ENCODE data around the gene CPZ. TPM values are rescaled to one million over a fixed set of nuclear protein-coding genes. Genes with fewer than 3 reads are reported as not detected.

Gene CPZ
- total and polyA plus RNA-seq, 10 of the 15 experiments (the other 5 are each of a cell fraction or from before 2014, with no cell fraction given), result not detected

DNA sequence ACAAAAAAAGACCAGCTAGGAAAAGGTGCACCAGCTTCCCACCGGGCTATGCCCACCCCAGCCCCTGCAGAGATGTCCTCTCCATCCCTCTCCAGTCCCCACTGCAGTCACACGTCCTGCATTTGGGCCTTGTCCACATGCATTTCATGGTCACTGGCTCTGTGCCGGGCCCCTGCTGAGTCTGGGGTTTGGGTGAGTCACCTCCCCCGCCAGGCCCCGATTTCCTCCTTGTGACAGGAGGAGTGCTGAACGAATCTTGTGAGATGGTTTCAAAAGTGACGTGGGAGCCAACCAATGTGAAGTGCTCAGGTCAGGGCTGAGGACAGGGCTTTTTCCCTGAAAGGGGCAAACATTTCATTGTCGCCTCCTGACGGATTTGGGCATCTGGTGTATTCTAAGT is 7.1 kb downstream of the CPZ start:
- Histone ChIP-seq H3K4me1 (ENCODE audit: control insufficient read depth, insufficient read depth, low read length) (no peaks in the 10 kb centered on the region), H3K79me2 (ENCODE audit: control insufficient read depth, insufficient read depth, low read length) (no peaks in the 10 kb centered on the region), H3K27me3 (replicated peaks in 1 of 2; ENCODE audit: control insufficient read depth in 2 of 2, insufficient read depth in 2 of 2, low read length in 1 of 2) (no peaks in the 10 kb centered on the region; a peak in 1 of 4 replicates), H3K36me3 (ENCODE audit: control insufficient read depth in 2 of 2, insufficient read depth in 2 of 2, low read length in 1 of 2) (no peaks in the 10 kb centered on the region), H3K9ac (ENCODE audit: control insufficient read depth, insufficient read depth, low read length) (no peak overlapping the region), H3K27ac (ENCODE audit: control insufficient read depth, insufficient read depth) (no peak overlapping the region), H2AFZ (ENCODE audit: control insufficient read depth, low read depth, low read length) (no peak overlapping the region), H3K4me3 (no peak overlapping the region), H4K20me1 (ENCODE audit: control insufficient read depth, insufficient read depth) (no peaks in the 10 kb centered on the region), H3K9me3 (replicated peaks; ENCODE audit: control insufficient read depth, insufficient read depth, low read length) (no peaks in the 10 kb centered on the region), H3K4me2 (ENCODE audit: control insufficient read depth, insufficient read depth) (no peak overlapping the region)
- no TSS peak for BruUV-seq (replicated peaks)
- FAIRE-seq (no peak), ATAC-seq (no peak), DNase-seq (ENCODE audit: low read depth, low spot score) (no peak)
- 11% methylated on average over 9 of the region's 9 CpGs for WGBS (ENCODE audit: insufficient coverage, insufficient replicate concordance, low lambda C conversion rate, missing lambda C conversion rate)
- TF ChIP-seq, protein P1, sequence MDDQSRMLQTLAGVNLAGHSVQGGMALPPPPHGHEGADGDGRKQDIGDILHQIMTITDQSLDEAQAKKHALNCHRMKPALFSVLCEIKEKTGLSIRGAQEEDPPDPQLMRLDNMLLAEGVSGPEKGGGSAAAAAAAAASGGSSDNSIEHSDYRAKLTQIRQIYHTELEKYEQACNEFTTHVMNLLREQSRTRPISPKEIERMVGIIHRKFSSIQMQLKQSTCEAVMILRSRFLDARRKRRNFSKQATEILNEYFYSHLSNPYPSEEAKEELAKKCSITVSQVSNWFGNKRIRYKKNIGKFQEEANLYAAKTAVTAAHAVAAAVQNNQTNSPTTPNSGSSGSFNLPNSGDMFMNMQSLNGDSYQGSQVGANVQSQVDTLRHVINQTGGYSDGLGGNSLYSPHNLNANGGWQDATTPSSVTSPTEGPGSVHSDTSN (IDR thresholded peaks at IDR 0.05; ENCODE audit: insufficient replicate concordance, low read depth, low read length), result peak; percentile 16
- TF ChIP-seq, protein P2, sequence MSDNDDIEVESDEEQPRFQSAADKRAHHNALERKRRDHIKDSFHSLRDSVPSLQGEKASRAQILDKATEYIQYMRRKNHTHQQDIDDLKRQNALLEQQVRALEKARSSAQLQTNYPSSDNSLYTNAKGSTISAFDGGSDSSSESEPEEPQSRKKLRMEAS (IDR thresholded peaks at IDR 0.05; ENCODE audit: low read depth, low read length), result no peak
- TF ChIP-seq, protein P3, sequence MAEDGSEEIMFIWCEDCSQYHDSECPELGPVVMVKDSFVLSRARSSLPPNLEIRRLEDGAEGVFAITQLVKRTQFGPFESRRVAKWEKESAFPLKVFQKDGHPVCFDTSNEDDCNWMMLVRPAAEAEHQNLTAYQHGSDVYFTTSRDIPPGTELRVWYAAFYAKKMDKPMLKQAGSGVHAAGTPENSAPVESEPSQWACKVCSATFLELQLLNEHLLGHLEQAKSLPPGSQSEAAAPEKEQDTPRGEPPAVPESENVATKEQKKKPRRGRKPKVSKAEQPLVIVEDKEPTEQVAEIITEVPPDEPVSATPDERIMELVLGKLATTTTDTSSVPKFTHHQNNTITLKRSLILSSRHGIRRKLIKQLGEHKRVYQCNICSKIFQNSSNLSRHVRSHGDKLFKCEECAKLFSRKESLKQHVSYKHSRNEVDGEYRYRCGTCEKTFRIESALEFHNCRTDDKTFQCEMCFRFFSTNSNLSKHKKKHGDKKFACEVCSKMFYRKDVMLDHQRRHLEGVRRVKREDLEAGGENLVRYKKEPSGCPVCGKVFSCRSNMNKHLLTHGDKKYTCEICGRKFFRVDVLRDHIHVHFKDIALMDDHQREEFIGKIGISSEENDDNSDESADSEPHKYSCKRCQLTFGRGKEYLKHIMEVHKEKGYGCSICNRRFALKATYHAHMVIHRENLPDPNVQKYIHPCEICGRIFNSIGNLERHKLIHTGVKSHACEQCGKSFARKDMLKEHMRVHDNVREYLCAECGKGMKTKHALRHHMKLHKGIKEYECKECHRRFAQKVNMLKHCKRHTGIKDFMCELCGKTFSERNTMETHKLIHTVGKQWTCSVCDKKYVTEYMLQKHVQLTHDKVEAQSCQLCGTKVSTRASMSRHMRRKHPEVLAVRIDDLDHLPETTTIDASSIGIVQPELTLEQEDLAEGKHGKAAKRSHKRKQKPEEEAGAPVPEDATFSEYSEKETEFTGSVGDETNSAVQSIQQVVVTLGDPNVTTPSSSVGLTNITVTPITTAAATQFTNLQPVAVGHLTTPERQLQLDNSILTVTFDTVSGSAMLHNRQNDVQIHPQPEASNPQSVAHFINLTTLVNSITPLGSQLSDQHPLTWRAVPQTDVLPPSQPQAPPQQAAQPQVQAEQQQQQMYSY (CRISPR knock-in tag; IDR thresholded peaks at IDR 0.05), result no peak
- TF ChIP-seq, protein P4, sequence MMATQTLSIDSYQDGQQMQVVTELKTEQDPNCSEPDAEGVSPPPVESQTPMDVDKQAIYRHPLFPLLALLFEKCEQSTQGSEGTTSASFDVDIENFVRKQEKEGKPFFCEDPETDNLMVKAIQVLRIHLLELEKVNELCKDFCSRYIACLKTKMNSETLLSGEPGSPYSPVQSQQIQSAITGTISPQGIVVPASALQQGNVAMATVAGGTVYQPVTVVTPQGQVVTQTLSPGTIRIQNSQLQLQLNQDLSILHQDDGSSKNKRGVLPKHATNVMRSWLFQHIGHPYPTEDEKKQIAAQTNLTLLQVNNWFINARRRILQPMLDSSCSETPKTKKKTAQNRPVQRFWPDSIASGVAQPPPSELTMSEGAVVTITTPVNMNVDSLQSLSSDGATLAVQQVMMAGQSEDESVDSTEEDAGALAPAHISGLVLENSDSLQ (IDR thresholded peaks at IDR 0.05), result peak; percentile 10; the same call in 1 of the 2 replicates
- in situ Hi-C loops (cut with MboI), result loop anchor here (5.0 to 10.0 kb wide), 2 partner anchors 137 to 335 kb away; partner anchors contain the start of gene HTRA3
- CTCF ChIA-PET, result no interaction called here
- RAD21 ChIA-PET (ENCODE audit: unreplicated experiment), result no interaction called here
- POLR2A ChIA-PET, result no interaction called here
- SMC1A ChIA-PET (ENCODE audit: uncharacterized antibody, unreplicated experiment), result no interaction called here
- intact Hi-C loops (cut with micrococcal nuclease; ENCODE audit: unreplicated experiment), result loop anchor here (10.0 kb wide), 1 partner anchor 355 kb away; no protein-coding TSS in a partner anchor

All from GM12878 (cell line).